WTC11 (cell line): Measurements from ENCODE around the gene MYOF. TPM values are rescaled to one million over a fixed set of nuclear protein-coding genes. Genes with fewer than 3 reads are reported as not detected.

Source experiments
- ATAC-seq: fragments of 200-7000 bp; cut with Tn5 transposase; 2 replicates; pipeline ENCODE4 v1.10.0; 2021; ENCODE audit warnings: mild to moderate bottlenecking, moderate library complexity
- CTCF ChIA-PET: fragments of 300-600 bp; sonication (Branson Sonifier 250); formaldehyde crosslinking; loops from one replicate; lab custom pipeline; 2021; ENCODE audit warnings: antibody characterized with exemption; lab: Charles Lee
- POLR2A ChIA-PET: fragments of 350-600 bp; sonication (Branson Sonifier 250); formaldehyde crosslinking; loops from one replicate; lab custom pipeline; 2021; ENCODE audit warnings: antibody characterized with exemption; lab: Charles Lee
- DNase-seq: peaks from one replicate; pipeline ENCODE4 v3.0.0; 2021; ENCODE audit warnings: low spot score
- H3K27ac Mint-ChIP-seq: 2 replicates; pipeline ENCODE4 v1.8.0; 2021; ENCODE audit warnings: mixed read lengths
- H3K27me3 Mint-ChIP-seq: 2 replicates; pipeline ENCODE4 v1.8.0; 2021; ENCODE audit warnings: low read depth, mild to moderate bottlenecking, moderate library complexity, mixed read lengths
- H3K36me3 Mint-ChIP-seq: 2 replicates; pipeline ENCODE4 v1.8.0; 2021; ENCODE audit warnings: mixed read lengths
- H3K4me1 Mint-ChIP-seq: 2 replicates; pipeline ENCODE4 v1.8.0; 2022; ENCODE audit warnings: mixed read lengths
- H3K4me3 Mint-ChIP-seq: 2 replicates; pipeline ENCODE4 v1.8.0; 2021; ENCODE audit warnings: mild to moderate bottlenecking, moderate library complexity, mixed read lengths
- H3K9me3 Mint-ChIP-seq: 2 replicates; pipeline ENCODE4 v1.8.0; 2021; ENCODE audit warnings: mixed read lengths
- ATF3 ChIP-seq: sonication (generic); formaldehyde crosslinking; conservative IDR thresholded peaks from 2 replicates; pipeline ENCODE4 v1.8.1; 2022; ENCODE audit warnings: mild to moderate bottlenecking, missing genetic modification reagents
- ATF6 ChIP-seq: sonication (generic); formaldehyde crosslinking; IDR thresholded peaks from 2 replicates; pipeline ENCODE4 v1.8.1; 2023; ENCODE audit warnings: mild to moderate bottlenecking, missing genetic modification reagents
- E2F1 ChIP-seq: sonication (generic); formaldehyde crosslinking; IDR thresholded peaks from 2 replicates; pipeline ENCODE4 v1.8.0; 2022; ENCODE audit warnings: mild to moderate bottlenecking, missing genetic modification reagents
- E2F4 ChIP-seq: sonication (generic); formaldehyde crosslinking; IDR thresholded peaks from 2 replicates; pipeline ENCODE4 v1.8.1; 2022; ENCODE audit warnings: low read depth, mild to moderate bottlenecking, moderate library complexity, missing genetic modification reagents, borderline replicate concordance
- GABPB1 ChIP-seq: sonication (generic); formaldehyde crosslinking; IDR thresholded peaks from 2 replicates; pipeline ENCODE4 v1.8.1; 2023; ENCODE audit warnings: mild to moderate bottlenecking, missing genetic modification reagents
- HMGA2 ChIP-seq: fragments of 250-450 bp; sonication (Bioruptor Pico); IDR thresholded peaks from 2 replicates; pipeline ENCODE4 v1.4.0; 2021; ENCODE audit warnings: mild to moderate bottlenecking, moderate library complexity
- OVOL2 ChIP-seq: fragments of 250-450 bp; sonication (Bioruptor Pico); IDR thresholded peaks from 2 replicates; pipeline ENCODE4 v1.9.0; 2021; ENCODE audit warnings: mild to moderate bottlenecking, borderline replicate concordance
- TEAD1 ChIP-seq: sonication (generic); formaldehyde crosslinking; IDR thresholded peaks from 2 replicates; pipeline ENCODE4 v1.8.0; 2022; ENCODE audit warnings: mild to moderate bottlenecking, missing genetic modification reagents
- ZNF416 ChIP-seq: fragments of 250-450 bp; sonication (Bioruptor Pico); IDR thresholded peaks from 2 replicates; pipeline ENCODE4 v1.9.0; 2021; ENCODE audit warnings: mild to moderate bottlenecking, inconsistent platforms
- ZSCAN18 ChIP-seq: fragments of 250-450 bp; sonication (Bioruptor Pico); IDR thresholded peaks from 2 replicates; pipeline ENCODE4 v2.1.2; 2022; ENCODE audit warnings: mild to moderate bottlenecking, moderate library complexity
- total RNA-seq: library from RNA; stranded (reverse); gene quantifications from 3 replicates; pipeline ENCODE4 v1.2.3, GENCODE V29; 2021
- TF ChIP-seq, protein P1 (sequence below): sonication (generic); formaldehyde crosslinking; IDR thresholded peaks from 2 replicates; pipeline ENCODE4 v1.8.1; 2023; ENCODE audit warnings: mild to moderate bottlenecking, missing genetic modification reagents, borderline replicate concordance
- TF ChIP-seq, protein P2 (sequence below): fragments of 250-450 bp; sonication (Bioruptor Pico); IDR thresholded peaks from 2 replicates; pipeline ENCODE4 v1.9.0; 2021; ENCODE audit warnings: mild to moderate bottlenecking
- TF ChIP-seq, protein P3 (sequence below): sonication (generic); formaldehyde crosslinking; IDR thresholded peaks from 2 replicates; pipeline ENCODE4 v1.8.0; 2022; ENCODE audit warnings: mild to moderate bottlenecking, missing genetic modification reagents
- TF ChIP-seq, protein P4 (sequence below): sonication (generic); formaldehyde crosslinking; conservative IDR thresholded peaks from 2 replicates; pipeline ENCODE4 v1.8.1; 2023; ENCODE audit warnings: mild to moderate bottlenecking, low read depth, missing genetic modification reagents, moderate library complexity

Gene MYOF
- total RNA-seq, 1 experiment from 2014 or later = 1.8 TPM

- TF ChIP-seq ATF6 (CRISPR knock-in tag) (no peak), GABPB1 (CRISPR knock-in tag) (no peak), ATF3 (CRISPR knock-in tag) (no peak)
- TF ChIP-seq, protein P1, sequence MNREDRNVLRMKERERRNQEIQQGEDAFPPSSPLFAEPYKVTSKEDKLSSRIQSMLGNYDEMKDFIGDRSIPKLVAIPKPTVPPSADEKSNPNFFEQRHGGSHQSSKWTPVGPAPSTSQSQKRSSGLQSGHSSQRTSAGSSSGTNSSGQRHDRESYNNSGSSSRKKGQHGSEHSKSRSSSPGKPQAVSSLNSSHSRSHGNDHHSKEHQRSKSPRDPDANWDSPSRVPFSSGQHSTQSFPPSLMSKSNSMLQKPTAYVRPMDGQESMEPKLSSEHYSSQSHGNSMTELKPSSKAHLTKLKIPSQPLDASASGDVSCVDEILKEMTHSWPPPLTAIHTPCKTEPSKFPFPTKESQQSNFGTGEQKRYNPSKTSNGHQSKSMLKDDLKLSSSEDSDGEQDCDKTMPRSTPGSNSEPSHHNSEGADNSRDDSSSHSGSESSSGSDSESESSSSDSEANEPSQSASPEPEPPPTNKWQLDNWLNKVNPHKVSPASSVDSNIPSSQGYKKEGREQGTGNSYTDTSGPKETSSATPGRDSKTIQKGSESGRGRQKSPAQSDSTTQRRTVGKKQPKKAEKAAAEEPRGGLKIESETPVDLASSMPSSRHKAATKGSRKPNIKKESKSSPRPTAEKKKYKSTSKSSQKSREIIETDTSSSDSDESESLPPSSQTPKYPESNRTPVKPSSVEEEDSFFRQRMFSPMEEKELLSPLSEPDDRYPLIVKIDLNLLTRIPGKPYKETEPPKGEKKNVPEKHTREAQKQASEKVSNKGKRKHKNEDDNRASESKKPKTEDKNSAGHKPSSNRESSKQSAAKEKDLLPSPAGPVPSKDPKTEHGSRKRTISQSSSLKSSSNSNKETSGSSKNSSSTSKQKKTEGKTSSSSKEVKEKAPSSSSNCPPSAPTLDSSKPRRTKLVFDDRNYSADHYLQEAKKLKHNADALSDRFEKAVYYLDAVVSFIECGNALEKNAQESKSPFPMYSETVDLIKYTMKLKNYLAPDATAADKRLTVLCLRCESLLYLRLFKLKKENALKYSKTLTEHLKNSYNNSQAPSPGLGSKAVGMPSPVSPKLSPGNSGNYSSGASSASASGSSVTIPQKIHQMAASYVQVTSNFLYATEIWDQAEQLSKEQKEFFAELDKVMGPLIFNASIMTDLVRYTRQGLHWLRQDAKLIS (CRISPR knock-in tag) = no peak
- TF ChIP-seq, protein P2, sequence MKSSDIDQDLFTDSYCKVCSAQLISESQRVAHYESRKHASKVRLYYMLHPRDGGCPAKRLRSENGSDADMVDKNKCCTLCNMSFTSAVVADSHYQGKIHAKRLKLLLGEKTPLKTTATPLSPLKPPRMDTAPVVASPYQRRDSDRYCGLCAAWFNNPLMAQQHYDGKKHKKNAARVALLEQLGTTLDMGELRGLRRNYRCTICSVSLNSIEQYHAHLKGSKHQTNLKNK (CRISPR knock-in tag) = no peak
- TF ChIP-seq, protein P3, sequence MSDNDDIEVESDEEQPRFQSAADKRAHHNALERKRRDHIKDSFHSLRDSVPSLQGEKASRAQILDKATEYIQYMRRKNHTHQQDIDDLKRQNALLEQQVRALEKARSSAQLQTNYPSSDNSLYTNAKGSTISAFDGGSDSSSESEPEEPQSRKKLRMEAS (CRISPR knock-in tag) = no peak
Observed at GRCh38 chr10:93501650-93502049, 19.5 kb upstream of the MYOF start (continued).

DNA sequence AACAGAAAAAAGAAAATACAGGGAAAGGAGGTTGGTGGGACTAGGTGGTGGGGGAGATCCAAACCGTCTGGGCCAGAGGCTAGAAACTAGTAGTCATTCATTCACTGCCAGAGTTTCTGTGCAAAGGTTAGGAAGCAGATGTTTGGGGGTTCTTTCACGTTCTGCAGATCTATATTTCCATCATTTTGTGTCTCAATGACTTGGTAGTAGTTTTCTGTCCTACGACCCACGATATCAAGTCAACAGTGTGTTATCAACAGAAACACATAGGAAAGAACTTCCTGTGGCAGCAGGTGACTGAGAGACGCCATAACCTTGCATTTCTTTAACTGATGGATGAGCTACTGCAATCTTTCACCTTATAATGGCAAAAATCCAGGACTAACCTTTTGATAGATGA lies 16.0 kb upstream of the MYOF start:
- POLR2A ChIA-PET = no interaction called here

More for the DNA sequence above, 16.0 kb upstream of the MYOF start:
- H3K36me3 Mint-ChIP-seq = peaks cover 16% of the 10 kb centered on the region
- TF ChIP-seq ATF3 (CRISPR knock-in tag) (no peak), ZSCAN18 (CRISPR knock-in tag) (no peak), E2F4 (CRISPR knock-in tag) (no peak), ZNF416 (CRISPR knock-in tag) (no peak), ATF6 (CRISPR knock-in tag) (no peak), TEAD1 (CRISPR knock-in tag) (no peak), HMGA2 (CRISPR knock-in tag) (no peak), OVOL2 (no peak), E2F1 (CRISPR knock-in tag) (no peak)
- TF ChIP-seq, protein P4, sequence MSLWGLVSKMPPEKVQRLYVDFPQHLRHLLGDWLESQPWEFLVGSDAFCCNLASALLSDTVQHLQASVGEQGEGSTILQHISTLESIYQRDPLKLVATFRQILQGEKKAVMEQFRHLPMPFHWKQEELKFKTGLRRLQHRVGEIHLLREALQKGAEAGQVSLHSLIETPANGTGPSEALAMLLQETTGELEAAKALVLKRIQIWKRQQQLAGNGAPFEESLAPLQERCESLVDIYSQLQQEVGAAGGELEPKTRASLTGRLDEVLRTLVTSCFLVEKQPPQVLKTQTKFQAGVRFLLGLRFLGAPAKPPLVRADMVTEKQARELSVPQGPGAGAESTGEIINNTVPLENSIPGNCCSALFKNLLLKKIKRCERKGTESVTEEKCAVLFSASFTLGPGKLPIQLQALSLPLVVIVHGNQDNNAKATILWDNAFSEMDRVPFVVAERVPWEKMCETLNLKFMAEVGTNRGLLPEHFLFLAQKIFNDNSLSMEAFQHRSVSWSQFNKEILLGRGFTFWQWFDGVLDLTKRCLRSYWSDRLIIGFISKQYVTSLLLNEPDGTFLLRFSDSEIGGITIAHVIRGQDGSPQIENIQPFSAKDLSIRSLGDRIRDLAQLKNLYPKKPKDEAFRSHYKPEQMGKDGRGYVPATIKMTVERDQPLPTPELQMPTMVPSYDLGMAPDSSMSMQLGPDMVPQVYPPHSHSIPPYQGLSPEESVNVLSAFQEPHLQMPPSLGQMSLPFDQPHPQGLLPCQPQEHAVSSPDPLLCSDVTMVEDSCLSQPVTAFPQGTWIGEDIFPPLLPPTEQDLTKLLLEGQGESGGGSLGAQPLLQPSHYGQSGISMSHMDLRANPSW = no peak
- H3K27me3 Mint-ChIP-seq = peaks cover 17% of the 10 kb centered on the region
- H3K4me3 Mint-ChIP-seq = peak overlapping the region; percentile 92
- no peak for DNase-seq
- H3K27ac Mint-ChIP-seq = no peak overlapping the region
- CTCF ChIA-PET = interaction anchor here (0.8 kb wide), 1 partner anchor 122 kb away, joined by 3 read pairs; no protein-coding TSS in a partner anchor
- ATAC-seq = no peak
- H3K4me1 Mint-ChIP-seq = peaks cover 25% of the 10 kb centered on the region
- H3K9me3 Mint-ChIP-seq = no peaks in the 10 kb centered on the region
